AG04449 (cell line): ENCODE measurements around the gene TFEB.

Source experiments
- CTCF ChIA-PET: fragments of 350-600 bp; formaldehyde crosslinking; extraction: SDS; loops from one replicate; lab custom pipeline; 2021; ENCODE audit warnings: antibody characterized with exemption; lab: Yijun Ruan, JAX
- POLR2A ChIA-PET: fragments of 400-600, 350-600 bp; formaldehyde crosslinking; extraction: SDS; loops from one replicate; lab custom pipeline; 2020; ENCODE audit warnings: antibody characterized with exemption, inconsistent platforms; lab: Yijun Ruan, JAX
- DNase-seq: peaks from one replicate; pipeline ENCODE4 v3.0.0-alpha.2; 2010; ENCODE audit warnings: low read depth, low spot score
- H3K4me3 ChIP-seq: 2 replicates; pipeline ENCODE4 v1.5.1; 2011; ENCODE audit warnings: low read depth, mild to moderate bottlenecking, control low read depth, low read length
- TF ChIP-seq, protein P1 (sequence below): IDR thresholded peaks from one replicate; pipeline ENCODE4 v1.5.1; 2011; ENCODE audit warnings: mild to moderate bottlenecking, moderate library complexity, low read length, control low read depth, inconsistent platforms; ENCODE audit not compliant: insufficient read depth; ENCODE audit errors: missing control alignments

Gene TFEB

DNA sequence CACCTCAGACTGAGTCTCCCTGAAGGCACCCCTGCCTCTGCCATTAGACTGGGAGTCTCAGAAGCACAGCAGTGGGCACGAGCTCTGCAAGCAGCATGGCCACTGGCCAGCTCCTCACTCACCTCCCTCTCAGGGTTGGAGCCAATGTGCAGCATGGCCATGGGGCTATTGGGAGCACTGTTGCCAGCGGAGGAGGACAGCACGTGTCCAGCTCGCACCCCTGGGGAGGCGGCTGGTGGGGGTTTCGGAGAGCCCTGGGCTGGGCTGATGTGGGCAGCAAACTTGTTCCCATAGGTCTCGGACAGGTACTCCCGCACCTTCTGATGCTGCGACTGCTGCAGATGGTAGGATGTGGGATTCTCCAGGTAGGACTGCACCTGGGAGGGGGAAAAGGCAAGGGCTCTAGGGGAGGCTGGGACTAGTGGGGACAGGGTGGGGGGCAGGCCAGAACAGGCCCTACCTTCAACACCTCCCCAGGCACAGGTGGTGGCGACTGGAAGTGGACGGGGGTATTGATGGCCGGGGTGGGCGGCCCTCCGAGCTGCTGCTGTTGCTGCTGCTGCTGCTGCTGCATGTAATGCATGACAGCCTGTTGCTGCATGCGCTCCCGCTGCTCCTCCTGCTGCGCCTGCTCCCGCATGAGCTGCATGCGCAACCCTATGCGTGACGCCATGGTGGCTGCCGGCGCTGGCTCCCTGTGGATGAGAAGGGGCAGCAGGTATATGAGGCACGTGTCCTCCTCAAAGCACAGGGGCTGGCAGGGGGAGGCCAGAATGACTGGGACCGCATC lies 44.7 kb downstream of the TFEB start:
- no peak for DNase-seq
- no peak overlapping the region for H3K4me3 ChIP-seq
- ChIA-PET POLR2A (no interaction called here), CTCF (interaction anchor here (1.1 to 14.7 kb wide), 8 partner anchors 9 to 322 kb away, joined by 3 to 414 read pairs (median 4); partner anchors contain the start of gene TOMM6)
- TF ChIP-seq, protein P1, sequence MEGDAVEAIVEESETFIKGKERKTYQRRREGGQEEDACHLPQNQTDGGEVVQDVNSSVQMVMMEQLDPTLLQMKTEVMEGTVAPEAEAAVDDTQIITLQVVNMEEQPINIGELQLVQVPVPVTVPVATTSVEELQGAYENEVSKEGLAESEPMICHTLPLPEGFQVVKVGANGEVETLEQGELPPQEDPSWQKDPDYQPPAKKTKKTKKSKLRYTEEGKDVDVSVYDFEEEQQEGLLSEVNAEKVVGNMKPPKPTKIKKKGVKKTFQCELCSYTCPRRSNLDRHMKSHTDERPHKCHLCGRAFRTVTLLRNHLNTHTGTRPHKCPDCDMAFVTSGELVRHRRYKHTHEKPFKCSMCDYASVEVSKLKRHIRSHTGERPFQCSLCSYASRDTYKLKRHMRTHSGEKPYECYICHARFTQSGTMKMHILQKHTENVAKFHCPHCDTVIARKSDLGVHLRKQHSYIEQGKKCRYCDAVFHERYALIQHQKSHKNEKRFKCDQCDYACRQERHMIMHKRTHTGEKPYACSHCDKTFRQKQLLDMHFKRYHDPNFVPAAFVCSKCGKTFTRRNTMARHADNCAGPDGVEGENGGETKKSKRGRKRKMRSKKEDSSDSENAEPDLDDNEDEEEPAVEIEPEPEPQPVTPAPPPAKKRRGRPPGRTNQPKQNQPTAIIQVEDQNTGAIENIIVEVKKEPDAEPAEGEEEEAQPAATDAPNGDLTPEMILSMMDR, result no peak

DNA sequence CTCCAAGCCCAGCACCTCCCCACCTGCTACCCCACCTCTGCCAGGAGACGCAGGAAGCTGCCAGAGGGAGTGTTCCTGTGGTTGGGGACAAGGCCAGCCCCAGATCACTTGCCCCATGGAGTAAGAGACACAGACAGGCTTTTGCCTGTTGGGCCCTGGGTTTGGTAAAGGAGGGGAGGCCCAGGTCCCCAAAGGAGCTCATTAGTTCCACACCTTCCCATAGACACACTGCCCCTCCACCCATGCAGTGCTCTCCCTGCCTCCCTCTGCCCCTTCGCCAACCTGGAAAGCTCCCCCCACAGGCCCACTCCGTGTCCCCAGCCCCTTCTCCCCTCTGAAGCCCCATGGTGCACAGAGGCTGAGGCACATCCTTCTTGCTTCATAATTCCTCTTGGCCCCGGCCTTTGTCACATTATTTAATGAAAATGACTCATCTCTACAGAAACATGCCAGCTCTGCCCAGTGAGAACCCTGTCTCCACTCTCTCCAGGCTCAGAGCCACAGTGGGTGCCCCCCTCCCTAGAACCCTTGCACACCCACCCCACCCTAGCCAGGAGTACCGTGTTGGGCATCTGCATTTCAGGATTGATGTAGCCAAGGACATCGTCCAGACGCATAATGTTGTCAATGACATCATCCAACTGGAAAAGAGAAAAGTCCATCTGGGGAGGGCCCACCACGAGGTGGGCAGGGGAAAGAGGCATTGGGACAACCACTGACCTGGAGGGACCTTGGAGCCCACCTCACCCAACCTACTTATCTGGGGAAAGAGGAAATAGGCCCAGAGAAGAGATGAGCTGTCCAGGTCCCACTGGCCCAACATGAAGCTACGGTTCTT lies 46.0 kb downstream of the TFEB start:
- TF ChIP-seq, protein P1, result no peak
- ChIA-PET POLR2A (interaction anchor here (0.7 to 1.2 kb wide), 2 partner anchors 45 to 98 kb away, joined by 3 read pairs; partner anchors contain the start of gene TOMM6), CTCF (interaction anchor here (0.9 to 14.7 kb wide), 19 partner anchors 8 to 354 kb away, joined by 3 to 414 read pairs (median 4); no protein-coding TSS in a partner anchor)
- H3K4me3 ChIP-seq, result no peak overlapping the region
- DNase-seq, result no peak

DNA sequence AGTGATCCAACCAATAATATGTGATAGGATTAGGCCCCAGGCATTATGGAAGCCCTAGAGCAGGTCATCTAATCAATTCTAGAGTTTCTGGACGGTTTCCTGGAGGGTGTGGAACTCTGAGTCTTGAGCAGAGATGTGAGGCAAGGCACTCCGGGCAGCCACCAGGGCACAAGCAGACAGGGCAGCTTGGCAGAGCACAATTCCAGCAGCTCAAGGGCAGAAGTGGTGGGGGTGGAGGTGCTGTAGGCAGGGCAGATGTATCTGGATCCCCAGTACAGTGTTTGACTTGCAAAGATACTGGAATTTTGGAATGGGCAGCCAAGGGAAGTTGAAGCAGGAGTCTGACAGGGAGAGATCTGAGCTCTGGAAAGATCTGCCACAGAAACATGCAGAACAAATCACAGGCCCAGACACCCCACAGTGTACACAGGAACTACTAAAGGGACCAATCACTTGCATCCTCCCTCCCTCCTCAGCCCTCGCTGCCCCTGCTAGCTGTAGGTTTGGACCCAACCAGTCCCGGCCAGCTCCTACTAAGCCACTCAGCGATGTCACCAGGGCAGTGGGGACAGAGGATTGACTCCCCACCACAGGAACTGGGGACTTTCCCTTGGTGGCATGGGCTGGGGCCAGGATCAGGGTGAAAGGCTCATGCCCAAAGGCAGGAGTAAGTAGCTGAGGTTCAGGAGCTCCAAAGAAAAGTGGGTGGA lies 47.0 kb downstream of the TFEB start:
- ChIA-PET POLR2A (interaction anchor here (1.4 kb wide), 1 partner anchor 18 kb away, joined by 4 read pairs; no protein-coding TSS in a partner anchor), CTCF (interaction anchor here (0.7 to 14.7 kb wide), 20 partner anchors 6 to 320 kb away, joined by 3 to 414 read pairs (median 4); no protein-coding TSS in a partner anchor)
- TF ChIP-seq, protein P1, result no peak
- DNase-seq, result no peak
- H3K4me3 ChIP-seq, result no peak overlapping the region

DNA sequence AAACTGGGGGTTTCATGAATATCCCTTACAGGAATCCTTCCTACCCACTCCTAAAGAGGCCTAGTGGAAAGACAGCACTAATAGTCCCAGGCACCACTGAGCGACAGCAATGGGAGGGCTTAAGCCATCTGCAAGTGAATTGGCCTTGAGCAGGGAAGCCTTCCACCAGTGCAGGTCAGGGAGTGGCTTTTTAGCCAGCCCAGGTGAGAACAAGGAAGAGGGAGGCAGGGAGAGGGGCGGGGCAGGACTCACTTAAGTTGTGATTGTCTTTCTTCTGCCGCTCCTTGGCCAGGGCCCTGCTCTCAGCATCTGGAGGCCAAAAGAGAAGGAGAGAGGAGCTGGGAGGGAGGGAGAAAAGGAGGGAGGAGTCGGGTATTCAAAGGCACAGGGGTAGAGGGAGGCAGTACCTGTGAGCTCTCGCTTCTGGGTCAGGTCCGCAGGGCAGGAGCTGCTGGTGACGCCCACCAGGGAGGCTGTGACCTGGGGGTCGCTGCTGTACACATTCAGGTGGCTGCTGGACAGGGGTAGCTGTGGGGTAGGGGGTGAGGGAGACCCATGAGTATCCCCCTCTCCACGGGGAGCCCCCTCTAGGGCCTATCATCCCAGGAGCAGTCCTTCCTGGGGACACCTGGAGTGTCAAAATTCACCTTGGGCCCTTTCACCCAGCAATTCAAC lies 47.8 kb downstream of the TFEB start:
- POLR2A ChIA-PET, result interaction anchor here (1.4 kb wide), 1 partner anchor 19 kb away, joined by 4 read pairs; no protein-coding TSS in a partner anchor
- DNase-seq, result no peak
- TF ChIP-seq, protein P1, result no peak
- no peak overlapping the region for H3K4me3 ChIP-seq
- CTCF ChIA-PET, result interaction anchor here (0.7 to 14.7 kb wide), 12 partner anchors 7 to 356 kb away, joined by 3 to 414 read pairs (median 6); no protein-coding TSS in a partner anchor

DNA sequence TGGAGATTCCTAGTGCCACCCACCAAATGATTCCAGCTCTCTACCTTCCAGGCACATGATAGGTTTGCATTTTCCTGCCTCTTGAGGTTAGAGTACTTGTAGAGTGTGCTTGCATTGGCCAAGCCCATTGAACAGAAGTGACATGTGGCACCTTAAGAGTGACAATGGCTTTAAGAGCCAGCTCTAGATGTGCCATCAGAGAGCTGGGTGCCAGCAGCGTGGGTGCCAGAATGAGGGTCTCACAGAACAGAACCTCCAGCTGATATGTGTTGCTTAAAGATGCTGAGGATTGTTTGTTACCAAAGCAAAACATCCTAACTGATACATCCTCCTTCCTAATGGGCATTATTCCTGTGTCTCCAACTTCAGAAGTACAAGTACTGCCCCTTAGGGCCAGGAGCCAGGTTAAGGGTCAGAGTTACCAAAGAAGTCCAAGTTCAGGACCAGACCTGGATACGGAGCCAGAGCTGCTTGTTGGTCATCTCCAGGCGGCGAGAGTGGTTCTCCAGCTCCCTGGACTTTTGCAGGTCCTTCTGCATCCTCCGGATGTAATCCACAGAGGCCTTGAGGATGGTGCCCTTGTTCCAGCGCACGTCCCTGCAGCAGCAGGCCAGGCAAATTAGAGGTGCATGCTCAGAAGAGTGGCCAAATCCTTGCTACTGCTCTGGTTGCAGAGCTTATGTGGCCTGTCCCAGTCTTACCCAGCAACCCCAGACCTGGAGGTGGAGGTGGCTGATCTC lies 49.6 kb downstream of the TFEB start:
- TF ChIP-seq, protein P1, result no peak
- POLR2A ChIA-PET, result no interaction called here
- CTCF ChIA-PET, result interaction anchor here (0.8 to 14.7 kb wide), 22 partner anchors 9 to 378 kb away, joined by 3 to 414 read pairs (median 7); partner anchors contain the start of genes TFEB and TOMM6

More for the DNA sequence above, 49.6 kb downstream of the TFEB start:
- DNase-seq, result no peak
- H3K4me3 ChIP-seq, result no peak overlapping the region
